GM18907 (cell line): ENCODE data around the gene WNT7B.

Source experiments
- ATAC-seq: cut with Tn5 transposase; IDR thresholded peaks from one replicate; pipeline ENCODE4 v1.9.1; 2021; ENCODE audit warnings: mild to moderate bottlenecking, moderate library complexity; ENCODE audit not compliant: unreplicated experiment

Gene WNT7B

DNA sequence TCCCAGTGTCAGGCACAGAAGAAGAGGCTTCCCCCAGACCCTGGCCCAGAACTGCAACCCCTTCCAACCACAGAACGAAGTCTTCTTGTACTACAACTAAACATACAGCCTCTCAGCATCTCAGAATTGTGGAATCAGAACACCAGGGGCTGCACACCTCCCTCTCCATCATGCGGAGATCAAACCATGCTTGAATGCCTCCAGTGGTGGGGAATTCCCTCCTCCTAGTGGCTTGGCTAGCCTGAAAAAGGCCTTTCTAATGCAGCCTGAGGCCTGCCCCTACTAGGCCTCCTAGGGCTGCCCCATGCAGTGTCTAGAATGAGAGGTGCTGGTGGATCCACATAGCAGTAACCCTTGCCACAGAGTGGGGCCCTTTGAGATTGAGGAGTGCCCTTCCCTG lies 62.7 kb downstream of the WNT7B start:
- no peak for ATAC-seq

DNA sequence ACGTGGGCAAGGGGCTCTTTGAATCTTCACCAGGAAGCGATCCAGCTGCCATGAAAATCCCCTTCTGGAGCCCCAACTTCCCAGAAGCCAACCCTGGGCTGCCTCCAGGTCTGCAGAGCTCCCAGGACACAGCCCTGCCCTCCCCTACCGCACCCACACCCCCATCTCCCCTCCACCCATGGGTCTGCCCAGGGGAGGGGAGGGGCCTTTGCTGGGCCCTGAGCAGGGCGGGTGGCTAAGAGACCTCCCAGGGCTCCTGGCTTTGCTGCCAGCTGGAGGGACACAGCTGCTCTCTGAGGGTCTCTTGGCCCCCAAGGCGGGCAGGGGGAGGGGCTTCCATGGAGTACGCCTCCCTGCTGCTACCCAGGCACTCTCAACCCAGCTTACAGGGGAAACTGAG lies 64.1 kb downstream of the WNT7B start:
- no peak for ATAC-seq

DNA sequence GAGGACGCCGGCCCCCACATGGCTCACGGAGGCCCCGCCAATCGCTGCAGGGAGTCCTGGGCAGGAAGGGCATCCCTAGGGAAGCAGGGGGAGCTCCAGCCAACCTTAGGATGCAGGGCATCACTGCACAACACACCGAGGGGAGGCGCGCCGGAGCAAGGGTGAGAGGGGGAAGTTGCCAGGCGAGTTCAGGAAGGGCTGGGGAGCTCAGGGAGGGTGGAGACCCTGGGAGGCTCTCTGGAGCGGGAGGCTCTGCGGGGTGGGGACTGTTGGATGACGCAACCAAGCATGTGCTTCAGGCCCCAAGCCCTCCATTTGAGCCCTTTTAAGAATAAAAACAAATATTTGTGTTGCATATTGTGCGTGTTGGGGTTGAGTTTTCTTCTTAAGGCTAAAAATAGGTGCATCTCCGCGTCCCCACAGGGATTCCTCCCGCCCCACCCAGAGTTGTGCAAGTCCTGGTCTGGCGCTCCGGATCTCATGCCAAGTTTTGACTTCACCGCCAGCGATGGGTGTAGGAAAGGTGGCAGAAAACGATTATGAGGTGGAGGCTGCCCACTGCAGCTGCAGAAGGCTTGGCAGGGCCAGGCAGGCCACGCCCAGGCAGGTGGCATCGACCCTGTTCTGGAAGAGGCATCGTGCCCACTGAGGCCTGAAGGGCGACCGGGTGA lies 65.2 kb downstream of the WNT7B start:
- ATAC-seq = no peak

- ATAC-seq = no peak
Measured at GRCh38 chr22:45910928-45911467, 66.0 kb downstream of the WNT7B start.

DNA sequence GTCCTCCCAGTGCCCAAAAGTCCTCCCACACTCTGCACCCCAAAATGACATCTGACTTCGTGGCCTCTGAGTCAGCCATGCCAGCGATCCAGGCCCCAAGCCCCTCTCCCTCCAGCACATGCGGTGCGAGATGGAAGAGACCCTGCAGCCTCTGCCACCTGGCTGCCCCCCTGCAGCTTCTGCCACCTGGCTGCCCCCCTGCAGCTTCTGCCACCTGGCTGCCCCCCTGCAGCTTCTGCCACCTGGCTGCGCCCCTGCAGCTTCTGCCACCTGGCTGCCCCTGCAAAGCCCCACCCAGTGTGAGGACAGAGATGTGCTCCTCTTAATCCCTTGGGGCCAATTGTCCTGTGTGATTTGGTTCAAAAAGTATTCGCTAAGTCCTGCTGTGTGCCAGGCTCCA lies 68.0 kb downstream of the WNT7B start:
- no peak for ATAC-seq

- ATAC-seq = no peak
Measured at GRCh38 chr22:45907996-45908395, 69.0 kb downstream of the WNT7B start.

DNA sequence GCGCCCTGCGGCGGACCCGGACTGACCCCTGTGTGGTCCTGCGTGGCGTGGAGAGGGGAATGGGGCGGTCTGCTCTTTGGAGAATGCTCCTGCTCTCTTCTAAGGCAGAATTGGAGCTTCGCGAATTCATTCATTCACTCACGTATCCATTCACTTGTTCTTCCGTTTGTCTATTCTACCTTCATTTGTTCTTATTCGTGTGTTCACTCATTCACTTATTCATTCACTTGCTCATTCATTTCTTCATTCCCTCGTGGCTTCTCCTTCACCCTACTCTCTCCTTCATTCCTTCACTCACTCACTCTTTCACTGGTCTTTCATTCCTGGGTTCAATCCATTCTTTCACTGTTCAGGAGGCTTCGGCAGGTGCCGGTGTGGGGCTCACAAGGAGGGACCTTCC lies 69.6 kb downstream of the WNT7B start:
- no peak for ATAC-seq

- ATAC-seq = no peak
Measured at GRCh38 chr22:45906946-45907345, 70.0 kb downstream of the WNT7B start.

- ATAC-seq = no peak
Measured at GRCh38 chr22:45905924-45906865, 70.8 kb downstream of the WNT7B start.

GRCh38 chr22:45905326-45905923 lies 71.5 kb downstream of the WNT7B start:
- ATAC-seq = no peak

- ATAC-seq = no peak
Measured at GRCh38 chr22:45904236-45904635, 72.7 kb downstream of the WNT7B start.

DNA sequence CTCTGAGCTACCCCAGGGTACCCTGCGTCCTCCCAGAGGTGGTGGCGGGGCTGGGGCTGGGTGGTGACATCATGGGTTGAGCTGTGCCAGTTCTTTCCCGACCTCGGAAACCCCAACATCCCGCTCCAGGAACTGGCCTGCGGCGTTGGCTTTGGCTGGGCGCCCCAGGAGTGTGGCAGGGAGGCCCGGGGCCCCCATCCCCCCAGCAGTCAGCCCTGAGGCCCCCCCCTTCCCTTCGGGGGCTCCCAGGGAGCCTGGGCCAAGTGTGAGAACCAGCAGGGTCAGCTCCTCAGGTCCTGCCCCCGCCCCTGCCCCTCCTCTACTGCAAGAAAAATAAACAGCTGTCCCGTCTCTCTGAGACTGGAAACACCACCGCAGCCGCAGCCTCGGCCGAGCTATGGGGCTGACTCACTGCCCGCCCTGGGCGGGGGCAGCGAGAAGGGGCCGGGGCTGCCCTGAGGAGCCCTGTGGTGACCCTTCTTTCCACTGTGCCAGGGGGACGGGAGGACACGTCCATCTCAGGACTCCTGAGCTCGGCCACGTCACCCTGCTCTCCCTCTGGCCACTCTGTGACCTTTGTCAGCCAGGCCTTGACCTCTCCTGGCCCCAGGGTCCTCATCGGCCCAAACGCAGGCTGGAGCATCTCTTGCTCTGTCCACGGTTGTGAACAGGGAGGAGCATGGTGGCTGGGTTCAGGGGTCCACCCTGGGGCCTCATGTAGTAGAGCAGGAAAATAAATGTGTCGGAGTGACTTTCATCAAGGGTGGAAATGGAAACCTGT lies 73.4 kb downstream of the WNT7B start:
- no peak for ATAC-seq

DNA sequence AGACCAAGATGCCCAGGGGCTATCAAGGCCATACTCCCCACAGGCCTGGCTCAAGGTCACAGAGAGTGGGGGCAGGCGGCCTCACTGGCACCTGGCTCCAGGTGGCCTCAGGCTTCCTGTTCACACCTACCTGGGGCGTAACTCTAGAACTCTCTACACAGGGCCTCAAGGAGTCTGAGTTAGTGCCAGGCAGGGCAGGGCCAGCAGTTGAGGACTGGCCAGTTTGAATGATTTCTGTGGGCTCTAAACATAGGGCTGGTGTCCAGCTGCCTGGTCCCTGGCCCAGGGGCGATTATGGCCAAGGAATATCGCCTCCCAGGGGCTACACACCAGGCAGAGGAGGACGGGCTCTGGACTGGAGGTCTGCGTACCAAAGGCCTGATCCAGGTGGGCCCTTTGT lies 79.2 kb downstream of the WNT7B start:
- no peak for ATAC-seq

DNA sequence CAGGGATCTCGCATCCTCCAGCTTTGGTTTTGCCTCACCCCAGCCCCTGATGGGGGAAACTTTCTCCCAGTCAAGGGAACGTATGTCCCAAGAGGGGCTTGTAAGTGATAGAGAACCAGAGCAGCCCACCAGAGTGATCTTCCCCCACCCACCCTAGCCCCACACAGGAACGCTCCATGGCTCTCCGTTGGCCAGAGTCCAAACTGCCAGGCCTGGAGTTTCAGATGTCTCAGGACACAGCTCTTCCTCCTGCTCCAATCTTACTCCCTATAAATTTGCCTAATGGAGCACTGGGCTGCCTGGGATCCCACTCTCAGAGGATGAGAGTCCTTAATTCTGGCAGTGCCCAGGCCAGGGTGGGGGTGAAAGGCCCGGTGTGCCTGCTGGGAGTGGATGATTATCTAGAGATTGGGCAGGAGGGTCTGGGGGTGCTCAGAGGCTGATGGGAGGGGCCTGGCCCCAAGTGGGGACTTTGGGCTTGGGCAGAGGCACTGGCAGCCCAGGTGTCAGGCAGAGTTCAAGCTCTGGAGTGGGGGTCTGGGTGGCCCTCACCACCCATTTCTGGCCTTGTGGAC lies 79.9 kb downstream of the WNT7B start:
- ATAC-seq = no peak

GRCh38 chr22:45896153-45896951 lies 80.6 kb downstream of the WNT7B start:
- no peak for ATAC-seq

DNA sequence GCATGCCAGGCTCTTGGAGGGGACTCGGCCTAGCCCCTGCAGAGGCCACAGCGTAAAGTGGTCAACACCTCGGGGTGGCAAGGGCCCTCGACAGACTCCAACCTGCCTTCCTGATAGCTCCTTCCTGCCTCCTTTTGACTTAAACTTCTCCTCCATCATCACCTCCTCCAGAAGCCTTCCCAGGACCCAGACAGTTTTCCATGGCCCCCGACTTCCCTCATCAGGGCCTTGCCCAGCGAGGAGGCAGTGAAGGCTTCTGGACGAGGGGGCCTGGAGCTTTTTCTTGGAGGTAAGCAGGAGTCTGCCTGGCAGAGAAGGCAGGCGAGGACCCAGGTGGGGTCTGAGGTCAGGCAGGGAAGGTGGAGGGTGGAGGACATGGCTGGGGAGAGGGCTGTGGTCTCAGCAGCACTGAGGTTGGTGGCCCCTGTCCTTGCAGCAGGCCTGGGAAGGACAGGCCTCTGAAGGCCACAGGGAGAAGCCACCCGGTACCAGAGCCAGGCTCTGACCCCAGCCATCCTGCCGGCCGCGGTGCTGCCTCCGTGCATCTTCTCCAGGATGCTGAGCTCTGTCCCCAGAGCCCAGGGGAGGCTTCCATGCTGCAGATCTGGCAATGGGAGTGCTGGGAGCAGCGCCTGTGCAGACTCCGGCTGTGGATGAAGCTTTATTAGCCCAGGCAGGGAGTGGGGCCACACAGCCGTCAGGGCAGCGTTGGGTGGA lies 81.4 kb downstream of the WNT7B start:
- ATAC-seq = no peak

DNA sequence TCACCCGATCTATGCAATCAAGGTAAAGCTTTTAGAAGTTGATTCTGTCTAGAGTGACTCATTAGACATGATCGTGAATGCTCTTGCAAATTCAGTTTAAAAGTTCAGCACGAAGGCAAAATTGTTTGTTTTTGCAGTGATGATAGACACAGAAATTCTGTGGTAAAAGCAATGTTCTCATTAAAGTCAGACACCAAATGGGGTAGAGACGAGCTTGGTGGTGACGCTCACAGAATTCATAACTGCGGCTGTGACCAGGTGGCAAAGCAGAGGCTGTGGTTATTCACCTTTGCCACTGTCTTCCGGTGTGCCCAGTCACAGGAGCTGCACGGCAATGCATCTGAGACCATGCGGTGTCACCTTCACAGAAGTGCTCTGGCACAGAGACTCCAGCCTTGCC lies 83.4 kb downstream of the WNT7B start:
- no peak for ATAC-seq

DNA sequence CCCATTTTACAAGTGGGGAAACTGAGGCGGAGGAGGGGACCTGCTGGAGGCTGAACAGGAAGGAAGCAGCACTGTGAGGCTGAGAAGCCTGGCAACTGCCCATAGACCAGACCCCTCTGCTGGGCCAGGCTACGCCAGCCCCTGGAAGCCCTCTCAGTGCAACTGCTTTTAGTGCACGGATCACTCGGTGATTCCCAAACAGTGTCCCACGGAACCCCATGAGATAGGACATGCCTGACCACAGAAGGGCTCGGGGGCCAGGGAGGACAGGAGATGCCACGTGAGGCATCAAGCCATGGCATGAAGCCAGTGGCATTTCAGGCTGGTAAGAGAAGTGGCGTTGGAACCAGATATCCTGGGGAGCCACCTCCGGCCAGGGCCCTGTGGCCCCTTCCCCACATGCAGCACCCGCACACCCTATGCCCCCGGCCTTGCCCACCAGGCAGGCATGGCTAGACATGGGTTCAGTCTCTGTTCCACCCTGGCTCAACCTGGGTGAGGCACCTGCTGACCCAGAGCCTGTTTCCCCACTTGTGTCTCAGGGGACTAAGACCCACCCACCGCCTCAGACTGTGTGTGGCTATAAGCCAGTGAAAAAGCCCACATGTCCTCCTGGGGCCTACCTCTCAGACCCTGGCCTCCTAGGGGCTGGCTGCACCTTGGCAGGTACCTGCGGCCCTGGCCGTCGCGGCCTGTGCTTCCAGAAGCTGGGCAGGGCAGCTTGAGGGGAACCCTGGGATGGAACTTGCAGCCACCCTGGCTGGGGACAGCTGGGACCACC lies 84.1 kb downstream of the WNT7B start:
- ATAC-seq = no peak
